Smooth muscle cell of the brain vasculature (primary cell): ENCODE results near the gene MAOB.

ENCODE experiments used
- DNase-seq: peaks from one replicate; pipeline ENCODE4 v3.0.0-alpha.2; 2012; ENCODE audit warnings: low read depth, low spot score

MAOB gene

DNA sequence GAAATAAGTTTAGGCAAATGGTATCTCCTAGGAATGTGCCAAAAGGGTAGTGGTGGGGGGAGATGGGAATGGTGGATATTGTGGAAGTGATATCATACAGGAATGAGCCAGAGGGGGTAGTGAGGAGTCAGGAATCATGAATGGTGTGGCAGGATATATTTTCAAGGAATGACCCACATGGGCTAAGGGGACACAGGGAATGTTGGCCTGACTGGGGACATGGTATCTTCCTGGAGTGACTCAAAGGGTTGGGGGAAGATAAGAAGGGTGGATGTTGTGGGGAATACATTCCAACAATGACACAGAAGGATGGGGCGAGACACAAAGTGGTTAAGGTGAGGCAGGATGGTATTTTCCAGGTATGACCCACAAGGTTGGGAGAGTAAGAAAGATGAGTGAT lies 165.6 kb downstream of the MAOB start:
- no peak for DNase-seq
